Measurements from ENCODE around the gene HOXB4.
"Not testable (repeated sequence)": the region's sequence is repeated elsewhere in the genome, so short reads cannot be mapped to it uniquely, and the experiment has no call there.

Gene HOXB4

DNA sequence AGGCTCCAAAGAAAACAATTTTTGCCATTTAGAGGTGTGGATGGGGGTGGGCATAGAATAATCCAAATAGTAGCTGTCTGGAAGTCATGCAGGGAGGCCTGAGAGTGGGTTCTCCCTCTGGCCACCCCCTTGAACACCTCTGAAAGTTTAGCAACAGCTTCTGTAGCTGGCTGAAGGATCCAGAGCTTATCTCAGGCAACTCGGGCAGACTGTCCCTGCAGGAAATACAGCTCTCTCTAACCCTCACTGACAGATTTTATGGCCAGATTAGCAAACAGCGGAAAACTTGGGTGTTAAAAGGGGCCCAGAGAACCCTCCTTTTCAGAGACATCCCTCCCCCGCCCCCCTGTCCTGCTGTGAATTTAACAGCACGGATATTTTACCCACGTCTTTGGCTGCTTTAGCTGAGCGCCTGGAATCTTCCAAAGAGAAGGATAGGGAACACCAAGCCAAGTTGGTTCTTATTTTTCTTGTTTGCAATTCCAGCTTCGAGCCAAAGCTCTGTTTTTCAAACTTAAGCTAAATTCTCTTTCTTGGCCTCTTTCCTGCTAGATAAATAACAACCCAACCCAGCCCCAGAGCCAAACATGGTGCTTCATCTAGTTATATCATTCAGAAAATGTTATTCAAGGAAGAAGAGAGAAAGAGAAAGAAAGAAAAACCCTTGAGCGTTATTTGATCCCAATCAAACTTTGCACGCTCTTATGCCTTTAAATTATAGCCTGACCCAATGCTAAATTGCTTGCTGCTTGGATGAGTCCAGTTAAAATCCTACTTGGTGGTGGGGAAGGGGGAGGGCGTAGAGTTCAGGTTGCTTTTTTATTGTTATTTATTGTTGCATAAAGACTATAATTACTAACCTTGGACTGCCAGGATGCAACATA is 31.0 kb downstream of the HOXB4 start:
- no peak for DNase-seq (ENCODE audit: low spot score)

DNA sequence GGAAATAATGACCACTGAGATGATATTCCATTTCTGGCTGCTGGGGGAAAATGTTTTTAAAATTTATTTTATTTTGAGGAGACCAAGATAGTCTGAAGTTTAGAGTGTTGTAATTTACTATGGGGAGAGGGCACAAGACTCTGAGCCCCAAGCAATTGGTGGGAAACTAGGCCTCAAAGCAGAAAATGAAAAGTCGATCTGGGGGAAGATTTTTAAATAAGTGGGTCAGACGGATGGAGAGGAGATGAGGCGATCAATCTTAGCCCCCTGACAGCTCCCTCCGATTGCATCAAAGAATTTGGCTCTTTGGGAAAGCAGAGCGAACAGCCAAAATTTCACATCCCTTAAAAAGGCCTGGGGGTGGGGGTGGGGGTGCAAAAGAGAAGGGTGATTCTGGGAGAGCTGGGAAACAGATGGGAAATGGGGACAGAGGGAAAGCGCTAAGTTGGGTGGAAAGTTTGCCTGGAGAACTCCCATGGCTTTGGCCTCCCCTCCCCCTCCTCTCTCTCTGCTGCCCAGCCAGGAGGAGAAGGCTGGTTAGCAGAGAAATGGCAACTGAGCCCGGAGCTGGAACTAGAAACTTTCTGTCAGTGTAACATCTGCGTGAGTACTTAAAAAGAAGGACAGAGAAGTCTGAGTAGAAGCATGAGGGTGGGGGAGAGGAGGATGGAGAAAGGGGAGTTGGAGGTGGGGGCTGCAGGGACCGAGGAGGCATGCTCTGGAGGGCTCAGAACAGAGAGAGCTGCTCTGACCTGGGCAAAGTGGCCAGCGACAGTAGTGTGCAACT is 31.8 kb downstream of the HOXB4 start:
- DNase-seq (ENCODE audit: low spot score) = no peak

GRCh38 chr17:48545539-48545938 is 32.6 kb downstream of the HOXB4 start:
- DNase-seq (ENCODE audit: low spot score) = no peak

DNA sequence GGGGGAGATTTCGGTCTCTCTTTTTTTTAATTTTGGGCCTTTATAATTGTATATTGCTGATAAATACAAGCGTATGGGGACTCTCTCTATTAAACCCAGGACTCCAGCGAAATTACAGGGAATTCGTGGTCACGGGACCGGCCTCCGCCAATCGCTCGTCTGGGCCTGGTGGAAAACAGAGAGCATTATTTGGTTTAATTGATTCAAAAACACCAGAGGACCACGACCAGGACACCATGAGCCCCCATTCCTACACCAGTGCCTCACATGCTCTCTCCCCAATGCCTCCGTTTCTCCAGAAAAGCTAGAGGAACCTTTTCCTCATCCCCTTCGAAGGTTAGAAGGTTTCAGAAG is 33.2 kb downstream of the HOXB4 start, which contains the start of gene HOXB2:
Gene HOXB2 (minus strand): TSS at position 88 of the 354 bp plus-strand sequence. CDS start 198 bp downstream, outside the sequence.
- no peak for DNase-seq (ENCODE audit: low spot score)

- DNase-seq (ENCODE audit: low spot score) = peak; percentile 83
These were observed 33.7 kb downstream of the HOXB4 start for GRCh38 chr17:48544349-48545021.

- DNase-seq (ENCODE audit: low spot score) = no peak
These were observed 34.2 kb downstream of the HOXB4 start for GRCh38 chr17:48543854-48544348.

DNA sequence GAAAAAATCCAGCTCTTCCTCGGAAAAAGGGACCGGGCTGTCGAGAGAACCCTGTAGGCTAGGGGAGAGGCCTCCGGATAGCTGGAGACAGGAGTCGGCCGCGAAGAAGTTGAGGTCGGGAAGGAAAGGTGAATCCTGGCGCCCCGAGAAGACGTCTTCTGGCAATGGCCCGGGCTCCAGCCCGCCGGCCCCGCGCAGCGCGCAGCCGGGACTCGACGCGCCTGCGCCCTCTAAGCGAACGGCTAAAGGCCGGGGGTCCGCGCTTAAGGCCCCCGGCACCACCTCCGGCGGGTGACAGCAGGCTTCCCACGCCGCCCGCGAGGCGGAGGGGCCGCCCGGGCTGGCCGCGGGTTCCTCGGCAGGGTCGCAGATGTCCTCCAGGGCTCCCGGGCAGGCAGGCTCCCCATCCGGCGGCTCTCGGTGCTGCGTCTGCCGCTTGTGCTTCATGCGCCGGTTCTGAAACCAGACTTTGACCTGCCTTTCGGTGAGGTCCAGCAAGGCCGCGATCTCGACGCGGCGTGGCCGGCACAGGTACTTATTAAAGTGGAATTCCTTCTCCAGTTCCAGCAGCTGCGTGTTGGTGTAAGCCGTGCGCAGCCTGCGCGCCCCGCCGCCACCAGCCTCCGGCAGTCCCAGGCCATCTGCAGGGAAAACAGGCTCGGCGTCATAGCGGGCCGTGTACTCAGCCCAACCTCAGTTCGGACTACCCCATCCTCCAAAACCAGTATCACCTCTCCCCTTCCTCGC is 34.9 kb downstream of the HOXB4 start:
- DNase-seq (ENCODE audit: low spot score) = no peak

GRCh38 chr17:48542698-48543106 is 35.4 kb downstream of the HOXB4 start:
- no peak for DNase-seq (ENCODE audit: low spot score)

GRCh38 chr17:48542114-48542656 is 36.0 kb downstream of the HOXB4 start:
- no peak for DNase-seq (ENCODE audit: low spot score)

DNA sequence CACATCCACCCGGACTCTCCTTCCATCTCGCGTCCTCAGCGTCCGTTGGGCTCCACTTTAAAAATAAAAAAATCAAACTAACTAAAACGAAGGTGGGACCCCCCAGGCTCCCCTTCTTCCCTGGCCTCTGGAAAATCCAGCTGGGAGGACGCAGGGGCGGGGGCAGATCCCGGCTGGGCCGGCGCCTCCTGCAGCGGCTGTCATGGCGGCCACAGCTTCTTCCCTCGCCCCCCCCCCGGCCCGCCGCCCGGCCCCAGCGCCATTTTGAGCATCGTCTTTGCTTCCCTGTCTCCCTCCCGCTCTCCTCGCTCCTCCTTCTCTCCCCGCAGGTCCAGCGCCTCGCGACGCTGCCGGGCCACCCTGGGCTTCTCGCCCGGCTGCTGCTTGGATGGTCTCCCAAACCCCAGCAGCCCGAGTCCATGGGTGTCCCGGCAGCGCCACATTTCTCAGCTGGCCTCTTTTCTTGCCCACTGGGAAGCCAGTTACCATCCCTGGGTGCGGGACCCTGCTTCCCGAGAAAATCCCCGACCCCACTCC is 36.5 kb downstream of the HOXB4 start:
- DNase-seq (ENCODE audit: low spot score) = peak; percentile 79

- DNase-seq (ENCODE audit: low spot score) = no peak
These were observed 37.0 kb downstream of the HOXB4 start for GRCh38 chr17:48541036-48541576.

DNA sequence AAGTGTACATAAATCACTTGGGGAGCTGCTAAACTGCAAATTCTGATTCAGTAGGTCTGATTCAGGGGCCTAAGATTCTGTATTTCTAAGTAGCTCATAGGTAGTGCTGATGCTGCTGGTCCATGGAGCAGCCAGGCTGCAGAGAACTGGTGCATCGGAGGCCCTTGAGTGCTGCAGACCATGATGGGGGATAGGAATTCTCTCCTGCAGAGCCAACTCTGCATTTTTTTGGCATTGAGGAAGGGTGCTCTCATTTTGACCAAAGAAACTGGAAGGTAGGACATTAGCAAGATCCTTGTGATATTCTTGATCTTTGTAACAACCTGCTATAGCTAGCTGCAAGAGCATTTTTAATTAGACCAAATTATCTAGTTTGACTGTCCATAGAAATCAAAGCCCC is 37.9 kb downstream of the HOXB4 start:
- no peak for DNase-seq (ENCODE audit: low spot score)

DNA sequence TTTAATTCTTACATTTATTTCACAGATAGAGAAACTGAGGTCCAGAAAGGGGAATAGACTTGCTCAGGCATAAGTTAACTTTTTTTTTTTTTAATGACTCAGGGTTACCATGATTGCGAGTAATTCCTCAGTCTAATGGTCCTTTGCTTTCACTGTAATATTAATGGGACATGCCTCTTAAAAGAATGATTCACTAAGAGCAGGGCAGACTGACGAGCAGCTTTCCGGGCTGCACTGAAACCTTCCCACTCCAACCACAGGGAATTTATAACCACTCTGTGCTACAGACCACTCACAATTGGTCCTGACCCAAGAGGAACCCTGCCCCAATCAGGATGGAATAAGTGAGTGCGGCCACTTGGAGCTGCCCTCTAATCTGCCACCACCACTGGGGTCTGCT is 39.0 kb downstream of the HOXB4 start:
- DNase-seq (ENCODE audit: low spot score) = peak; percentile 76

DNA sequence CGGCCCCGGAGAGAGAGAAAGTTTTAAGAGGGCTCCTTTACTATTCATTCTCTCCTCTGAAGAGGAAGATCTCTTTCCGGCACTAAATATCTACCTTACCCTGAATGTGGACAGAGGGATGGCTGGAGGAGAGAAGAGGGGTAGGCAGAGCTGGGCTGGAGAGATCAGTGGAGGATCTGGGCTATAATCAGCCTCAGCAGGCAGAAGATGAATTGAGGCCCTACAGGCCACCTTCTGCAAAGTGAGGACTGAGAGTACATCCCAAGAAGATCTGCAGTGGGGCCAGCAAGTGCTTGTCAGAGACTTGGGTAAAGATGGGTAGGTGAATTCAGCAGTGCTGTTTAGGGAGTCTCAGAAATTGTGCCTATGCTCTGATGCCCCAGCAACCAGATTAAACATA is 40.8 kb downstream of the HOXB4 start:
- DNase-seq (ENCODE audit: low spot score) = no peak

GRCh38 chr17:48535793-48536559 is 42.2 kb downstream of the HOXB4 start:
- DNase-seq (ENCODE audit: low spot score) = not testable (repeated sequence)

DNA sequence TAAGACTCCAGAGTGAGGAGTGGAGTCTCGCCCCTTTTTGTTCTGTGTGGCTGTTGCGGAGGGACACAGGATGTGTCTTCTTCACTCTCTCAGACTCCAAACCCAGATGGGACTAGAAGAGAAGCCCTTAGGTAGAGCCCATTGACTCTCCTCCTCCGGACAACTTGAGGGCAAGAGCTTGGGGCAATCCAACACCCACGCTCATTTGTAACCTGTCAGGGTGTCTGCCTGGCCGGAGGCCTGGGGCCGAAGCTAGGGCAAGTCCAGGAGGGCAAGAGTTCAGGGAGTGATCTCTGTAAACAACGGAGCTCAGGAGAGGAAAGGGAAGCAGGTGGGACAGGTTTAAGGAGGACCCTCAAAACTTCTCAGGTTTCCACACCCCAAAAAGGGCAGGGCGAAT is 45.9 kb downstream of the HOXB4 start:
- no peak for DNase-seq (ENCODE audit: low spot score)

- DNase-seq (ENCODE audit: low spot score) = no peak
These were observed 47.3 kb downstream of the HOXB4 start, which contains the start of gene HOXB1 for GRCh38 chr17:48530887-48531272. HOXB1 (minus strand) TSS chr17:48531011; CDS start chr17:48530904, 107 bp downstream.

GRCh38 chr17:48530208-48530886 is 47.8 kb downstream of the HOXB4 start:
- DNase-seq (ENCODE audit: low spot score) = no peak

DNA sequence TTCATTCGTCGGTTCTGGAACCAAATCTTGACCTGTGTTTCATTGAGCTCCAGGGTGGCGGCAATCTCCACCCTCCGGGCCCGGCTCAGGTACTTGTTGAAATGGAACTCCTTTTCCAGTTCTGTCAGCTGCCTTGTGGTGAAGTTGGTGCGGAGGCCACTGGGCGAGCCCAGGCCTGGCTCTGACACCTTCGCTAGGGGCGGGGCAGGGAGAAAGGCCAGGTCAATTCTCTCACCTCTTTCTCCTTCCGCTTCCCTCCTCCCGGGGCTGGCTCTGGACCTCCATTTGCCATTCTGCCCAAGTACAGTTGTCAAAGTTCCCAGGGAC is 48.5 kb downstream of the HOXB4 start:
- DNase-seq (ENCODE audit: low spot score) = no peak

Data from AG08396 (cell line).